HepG2 (cell line): Measurements from ENCODE around the gene YY1. TPM values are rescaled to one million over a fixed set of nuclear protein-coding genes. Genes with fewer than 3 reads are reported as not detected.
A peak's percentile ranks its signal among the peaks of the same experiment; 100 is the strongest.

Source experiments
- NR2F2 ChIP-seq: IDR thresholded peaks from 2 replicates; pipeline ENCODE4 v1.6.1; 2012; ENCODE audit warnings: low read depth, inconsistent platforms, borderline replicate concordance
- SYNCRIP ChIP-seq: fragments of 200-400 bp; formaldehyde crosslinking; IDR thresholded peaks from 2 replicates; pipeline ENCODE4 v1.6.1; 2018; ENCODE audit warnings: mild to moderate bottlenecking, low read depth, low read length; ENCODE audit not compliant: insufficient read depth
- ZNF343 ChIP-seq: sonication (generic); formaldehyde crosslinking; IDR thresholded peaks from 2 replicates; pipeline ENCODE4 v1.4.0; 2020; ENCODE audit warnings: mild to moderate bottlenecking, missing genetic modification reagents
- ZNF569 ChIP-seq: sonication (generic); formaldehyde crosslinking; IDR thresholded peaks from 2 replicates; pipeline ENCODE4 v1.5.0; 2020; ENCODE audit warnings: mild to moderate bottlenecking, missing genetic modification reagents, moderate library complexity, borderline replicate concordance
- ZNF644 ChIP-seq: IDR thresholded peaks from 2 replicates; pipeline ENCODE4 v1.6.1; 2016; ENCODE audit warnings: low read depth
- polyA plus RNA-seq, 8 experiments: library from polyadenylated mRNA; depleted of rRNA in 3 of 8; stranded (reverse) in 7 of 8; unstranded in 1 of 8; fragments of >200 nt; fragmentation: Illumina TruSeq in 4 of 8; extraction: Trizol in 4 of 8; gene quantifications; 2 replicates each; pipeline versions ENCODE4 v1.2.1 to v1.2.3, GENCODE V29; 2011 to 2016; ENCODE audit warnings: low read depth in 4 of 8, missing spikeins in 1 of 8, mixed read lengths in 1 of 8; ENCODE audit not compliant: insufficient read depth in 1 of 8
- total RNA-seq, 5 experiments: library from RNA; depleted of rRNA; stranded (reverse); fragments of >200 nt; fragmentation: Illumina TruSeq; extraction: Trizol; gene quantifications; 2 replicates each; pipeline ENCODE4 v1.2.3, GENCODE V29; 2016; ENCODE audit warnings: low read depth in 1 of 5
- TF ChIP-seq, protein P1 (sequence below): sonication (generic); formaldehyde crosslinking; IDR thresholded peaks from 2 replicates; pipeline ENCODE4 v1.5.0; 2020; ENCODE audit warnings: mild to moderate bottlenecking, missing genetic modification reagents, borderline replicate concordance
- TF ChIP-seq, protein P2 (sequence below): sonication (generic); formaldehyde crosslinking; conservative IDR thresholded peaks from 2 replicates; pipeline ENCODE4 v1.8.0; 2022; ENCODE audit warnings: low read depth, missing genetic modification reagents
- TF ChIP-seq, protein P3 (sequence below): sonication (generic); formaldehyde crosslinking; IDR thresholded peaks from 2 replicates; pipeline ENCODE4 v1.4.0; 2020; ENCODE audit warnings: low read depth, missing genetic modification reagents
- TF ChIP-seq, protein P4 (sequence below), 2 experiments: IDR thresholded peaks; 2 replicates each; pipeline ENCODE4 v1.6.1; 2011 to 2012; ENCODE audit warnings: low read length in 2 of 2, borderline replicate concordance in 1 of 2, low read depth in 1 of 2, mild to moderate bottlenecking in 1 of 2, moderate library complexity in 1 of 2

The YY1 gene
- total and polyA plus RNA-seq, 2 of the 13 experiments (the other 11 are each of a cell fraction or from before 2014, with no cell fraction given), result 29.4 to 68.1 TPM

DNA sequence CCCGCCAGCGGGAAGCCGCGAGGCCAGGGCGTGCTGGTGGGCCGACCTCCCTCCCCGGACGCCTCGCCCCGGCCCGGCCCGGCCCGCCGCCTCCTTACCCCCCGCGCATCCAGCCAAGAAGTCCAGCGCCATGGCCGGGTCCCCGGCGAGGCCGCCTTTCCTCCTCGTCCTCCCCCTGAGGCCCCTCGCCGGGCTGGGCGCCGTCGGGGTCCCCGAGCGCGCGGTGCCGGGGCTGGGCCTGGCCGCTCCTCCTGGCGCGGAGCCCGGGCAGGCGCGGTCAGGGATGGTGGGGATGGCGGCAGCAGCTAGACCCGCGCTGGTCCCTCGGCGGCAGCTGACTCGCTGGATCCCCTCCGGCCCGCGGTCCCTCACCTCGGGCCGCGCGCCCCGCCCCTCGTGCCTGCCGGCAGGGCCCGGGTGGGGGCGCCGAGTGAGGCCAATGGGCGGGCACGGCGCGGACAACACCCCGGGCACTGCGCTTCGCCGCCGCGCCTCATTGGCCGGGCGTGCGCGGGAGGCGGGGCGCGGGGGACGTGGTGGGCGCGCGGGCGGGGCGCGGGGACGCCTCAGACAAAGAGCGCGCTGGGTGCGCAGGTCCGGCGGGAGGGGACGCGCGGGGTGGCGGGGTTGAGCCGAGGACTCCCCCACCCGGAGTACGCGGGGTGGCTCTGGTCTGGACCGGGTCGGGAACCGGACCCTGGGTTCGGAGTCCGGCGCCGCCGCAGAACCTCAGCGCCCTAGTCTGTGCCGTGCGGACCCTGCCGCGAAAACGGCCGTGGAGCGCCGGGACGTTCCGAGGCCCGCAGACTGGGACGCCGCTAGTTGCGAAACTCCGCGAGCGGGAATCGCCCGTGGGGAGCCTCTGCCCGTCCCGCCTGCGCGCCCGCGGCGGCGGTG, 67.4 kb downstream of the YY1 start, which contains the start of gene SLC25A29 (continued):
- TF ChIP-seq, protein P1, sequence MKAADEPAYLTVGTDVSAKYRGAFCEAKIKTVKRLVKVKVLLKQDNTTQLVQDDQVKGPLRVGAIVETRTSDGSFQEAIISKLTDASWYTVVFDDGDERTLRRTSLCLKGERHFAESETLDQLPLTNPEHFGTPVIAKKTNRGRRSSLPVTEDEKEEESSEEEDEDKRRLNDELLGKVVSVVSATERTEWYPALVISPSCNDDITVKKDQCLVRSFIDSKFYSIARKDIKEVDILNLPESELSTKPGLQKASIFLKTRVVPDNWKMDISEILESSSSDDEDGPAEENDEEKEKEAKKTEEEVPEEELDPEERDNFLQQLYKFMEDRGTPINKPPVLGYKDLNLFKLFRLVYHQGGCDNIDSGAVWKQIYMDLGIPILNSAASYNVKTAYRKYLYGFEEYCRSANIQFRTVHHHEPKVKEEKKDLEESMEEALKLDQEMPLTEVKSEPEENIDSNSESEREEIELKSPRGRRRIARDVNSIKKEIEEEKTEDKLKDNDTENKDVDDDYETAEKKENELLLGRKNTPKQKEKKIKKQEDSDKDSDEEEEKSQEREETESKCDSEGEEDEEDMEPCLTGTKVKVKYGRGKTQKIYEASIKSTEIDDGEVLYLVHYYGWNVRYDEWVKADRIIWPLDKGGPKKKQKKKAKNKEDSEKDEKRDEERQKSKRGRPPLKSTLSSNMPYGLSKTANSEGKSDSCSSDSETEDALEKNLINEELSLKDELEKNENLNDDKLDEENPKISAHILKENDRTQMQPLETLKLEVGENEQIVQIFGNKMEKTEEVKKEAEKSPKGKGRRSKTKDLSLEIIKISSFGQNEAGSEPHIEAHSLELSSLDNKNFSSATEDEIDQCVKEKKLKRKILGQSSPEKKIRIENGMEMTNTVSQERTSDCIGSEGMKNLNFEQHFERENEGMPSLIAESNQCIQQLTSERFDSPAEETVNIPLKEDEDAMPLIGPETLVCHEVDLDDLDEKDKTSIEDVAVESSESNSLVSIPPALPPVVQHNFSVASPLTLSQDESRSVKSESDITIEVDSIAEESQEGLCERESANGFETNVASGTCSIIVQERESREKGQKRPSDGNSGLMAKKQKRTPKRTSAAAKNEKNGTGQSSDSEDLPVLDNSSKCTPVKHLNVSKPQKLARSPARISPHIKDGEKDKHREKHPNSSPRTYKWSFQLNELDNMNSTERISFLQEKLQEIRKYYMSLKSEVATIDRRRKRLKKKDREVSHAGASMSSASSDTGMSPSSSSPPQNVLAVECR (CRISPR knock-in tag), result peak; percentile 83
- TF ChIP-seq NR2F2, result no peak
- TF ChIP-seq, protein P2, sequence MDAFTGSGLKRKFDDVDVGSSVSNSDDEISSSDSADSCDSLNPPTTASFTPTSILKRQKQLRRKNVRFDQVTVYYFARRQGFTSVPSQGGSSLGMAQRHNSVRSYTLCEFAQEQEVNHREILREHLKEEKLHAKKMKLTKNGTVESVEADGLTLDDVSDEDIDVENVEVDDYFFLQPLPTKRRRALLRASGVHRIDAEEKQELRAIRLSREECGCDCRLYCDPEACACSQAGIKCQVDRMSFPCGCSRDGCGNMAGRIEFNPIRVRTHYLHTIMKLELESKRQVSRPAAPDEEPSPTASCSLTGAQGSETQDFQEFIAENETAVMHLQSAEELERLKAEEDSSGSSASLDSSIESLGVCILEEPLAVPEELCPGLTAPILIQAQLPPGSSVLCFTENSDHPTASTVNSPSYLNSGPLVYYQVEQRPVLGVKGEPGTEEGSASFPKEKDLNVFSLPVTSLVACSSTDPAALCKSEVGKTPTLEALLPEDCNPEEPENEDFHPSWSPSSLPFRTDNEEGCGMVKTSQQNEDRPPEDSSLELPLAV (CRISPR knock-in tag), result no peak
- no peak for TF ChIP-seq SYNCRIP
- TF ChIP-seq ZNF644 (CRISPR knock-in tag), result no peak
- TF ChIP-seq, protein P3, sequence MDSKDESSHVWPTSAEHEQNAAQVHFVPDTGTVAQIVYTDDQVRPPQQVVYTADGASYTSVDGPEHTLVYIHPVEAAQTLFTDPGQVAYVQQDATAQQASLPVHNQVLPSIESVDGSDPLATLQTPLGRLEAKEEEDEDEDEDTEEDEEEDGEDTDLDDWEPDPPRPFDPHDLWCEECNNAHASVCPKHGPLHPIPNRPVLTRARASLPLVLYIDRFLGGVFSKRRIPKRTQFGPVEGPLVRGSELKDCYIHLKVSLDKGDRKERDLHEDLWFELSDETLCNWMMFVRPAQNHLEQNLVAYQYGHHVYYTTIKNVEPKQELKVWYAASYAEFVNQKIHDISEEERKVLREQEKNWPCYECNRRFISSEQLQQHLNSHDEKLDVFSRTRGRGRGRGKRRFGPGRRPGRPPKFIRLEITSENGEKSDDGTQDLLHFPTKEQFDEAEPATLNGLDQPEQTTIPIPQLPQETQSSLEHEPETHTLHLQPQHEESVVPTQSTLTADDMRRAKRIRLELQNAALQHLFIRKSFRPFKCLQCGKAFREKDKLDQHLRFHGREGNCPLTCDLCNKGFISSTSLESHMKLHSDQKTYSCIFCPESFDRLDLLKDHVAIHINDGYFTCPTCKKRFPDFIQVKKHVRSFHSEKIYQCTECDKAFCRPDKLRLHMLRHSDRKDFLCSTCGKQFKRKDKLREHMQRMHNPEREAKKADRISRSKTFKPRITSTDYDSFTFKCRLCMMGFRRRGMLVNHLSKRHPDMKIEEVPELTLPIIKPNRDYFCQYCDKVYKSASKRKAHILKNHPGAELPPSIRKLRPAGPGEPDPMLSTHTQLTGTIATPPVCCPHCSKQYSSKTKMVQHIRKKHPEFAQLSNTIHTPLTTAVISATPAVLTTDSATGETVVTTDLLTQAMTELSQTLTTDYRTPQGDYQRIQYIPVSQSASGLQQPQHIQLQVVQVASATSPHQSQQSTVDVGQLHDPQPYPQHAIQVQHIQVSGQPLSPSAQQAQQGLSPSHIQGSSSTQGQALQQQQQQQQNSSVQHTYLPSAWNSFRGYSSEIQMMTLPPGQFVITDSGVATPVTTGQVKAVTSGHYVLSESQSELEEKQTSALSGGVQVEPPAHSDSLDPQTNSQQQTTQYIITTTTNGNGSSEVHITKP (CRISPR knock-in tag), result no peak
- TF ChIP-seq, protein P4, sequence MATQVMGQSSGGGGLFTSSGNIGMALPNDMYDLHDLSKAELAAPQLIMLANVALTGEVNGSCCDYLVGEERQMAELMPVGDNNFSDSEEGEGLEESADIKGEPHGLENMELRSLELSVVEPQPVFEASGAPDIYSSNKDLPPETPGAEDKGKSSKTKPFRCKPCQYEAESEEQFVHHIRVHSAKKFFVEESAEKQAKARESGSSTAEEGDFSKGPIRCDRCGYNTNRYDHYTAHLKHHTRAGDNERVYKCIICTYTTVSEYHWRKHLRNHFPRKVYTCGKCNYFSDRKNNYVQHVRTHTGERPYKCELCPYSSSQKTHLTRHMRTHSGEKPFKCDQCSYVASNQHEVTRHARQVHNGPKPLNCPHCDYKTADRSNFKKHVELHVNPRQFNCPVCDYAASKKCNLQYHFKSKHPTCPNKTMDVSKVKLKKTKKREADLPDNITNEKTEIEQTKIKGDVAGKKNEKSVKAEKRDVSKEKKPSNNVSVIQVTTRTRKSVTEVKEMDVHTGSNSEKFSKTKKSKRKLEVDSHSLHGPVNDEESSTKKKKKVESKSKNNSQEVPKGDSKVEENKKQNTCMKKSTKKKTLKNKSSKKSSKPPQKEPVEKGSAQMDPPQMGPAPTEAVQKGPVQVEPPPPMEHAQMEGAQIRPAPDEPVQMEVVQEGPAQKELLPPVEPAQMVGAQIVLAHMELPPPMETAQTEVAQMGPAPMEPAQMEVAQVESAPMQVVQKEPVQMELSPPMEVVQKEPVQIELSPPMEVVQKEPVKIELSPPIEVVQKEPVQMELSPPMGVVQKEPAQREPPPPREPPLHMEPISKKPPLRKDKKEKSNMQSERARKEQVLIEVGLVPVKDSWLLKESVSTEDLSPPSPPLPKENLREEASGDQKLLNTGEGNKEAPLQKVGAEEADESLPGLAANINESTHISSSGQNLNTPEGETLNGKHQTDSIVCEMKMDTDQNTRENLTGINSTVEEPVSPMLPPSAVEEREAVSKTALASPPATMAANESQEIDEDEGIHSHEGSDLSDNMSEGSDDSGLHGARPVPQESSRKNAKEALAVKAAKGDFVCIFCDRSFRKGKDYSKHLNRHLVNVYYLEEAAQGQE (IDR thresholded peaks at IDR 0.05; ENCODE audit: borderline replicate concordance in 1 of 2, low read depth in 1 of 2, low read length in 2 of 2), result no peak; a peak in 1 of 4 replicates
- TF ChIP-seq ZNF343 (CRISPR knock-in tag), result no peak
- no peak for TF ChIP-seq ZNF569 (CRISPR knock-in tag)
